Stimulated activated CD8-positive, alpha-beta memory T cell treated with anti-CD3 and anti-CD28 coated beads, Interleukin-12 subunit alpha, Interleukin-12 subunit beta, amount 100 ng/mL, for 1 hour (primary cell): ENCODE data around the gene ARAP1.
A peak's percentile ranks its signal among the peaks of the same experiment; 100 is the strongest.

Source experiments
- DNase-seq: peaks from one replicate; pipeline ENCODE4 v3.0.0-alpha.2; 2020; ENCODE audit warnings: low read depth

The ARAP1 gene

DNA sequence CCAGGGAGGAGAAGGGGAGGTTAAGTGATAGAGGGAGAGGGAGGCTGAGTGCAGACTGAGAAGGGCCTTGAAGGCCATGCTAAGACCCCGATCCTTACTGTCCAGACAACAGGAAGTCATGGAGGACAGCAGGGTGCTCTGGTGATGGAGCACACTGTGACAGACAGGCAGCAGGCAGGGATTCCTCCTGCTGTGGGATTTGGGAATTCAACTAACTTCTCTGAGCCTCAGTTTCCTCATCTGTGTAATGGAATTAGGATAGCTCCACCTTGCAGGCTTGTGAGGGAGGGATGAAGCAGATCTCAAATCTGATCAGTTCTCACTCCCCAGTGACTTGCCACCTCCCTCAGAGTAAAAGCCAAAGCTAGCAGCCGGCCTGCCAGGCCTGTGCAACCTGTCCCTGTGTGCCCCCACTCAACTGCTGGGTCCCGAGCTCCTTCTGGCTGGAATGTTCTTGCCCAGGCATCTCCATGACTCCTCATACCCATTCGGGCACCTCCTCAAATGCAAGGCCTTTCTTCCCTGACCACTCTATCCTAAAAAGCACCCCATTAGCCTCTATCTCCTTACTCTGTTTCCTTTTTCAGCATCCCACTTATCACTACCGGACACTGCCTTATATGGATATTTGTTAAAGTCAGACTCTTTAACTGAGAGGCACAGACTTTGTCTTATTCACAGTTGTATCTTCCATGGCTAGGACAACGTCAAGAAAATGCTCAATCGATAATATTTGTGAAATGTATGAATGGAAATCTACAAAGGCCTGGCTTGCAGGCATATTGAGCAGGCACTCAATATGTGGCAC is 9.5 kb downstream of the ARAP1 start:
- no peak for DNase-seq

DNA sequence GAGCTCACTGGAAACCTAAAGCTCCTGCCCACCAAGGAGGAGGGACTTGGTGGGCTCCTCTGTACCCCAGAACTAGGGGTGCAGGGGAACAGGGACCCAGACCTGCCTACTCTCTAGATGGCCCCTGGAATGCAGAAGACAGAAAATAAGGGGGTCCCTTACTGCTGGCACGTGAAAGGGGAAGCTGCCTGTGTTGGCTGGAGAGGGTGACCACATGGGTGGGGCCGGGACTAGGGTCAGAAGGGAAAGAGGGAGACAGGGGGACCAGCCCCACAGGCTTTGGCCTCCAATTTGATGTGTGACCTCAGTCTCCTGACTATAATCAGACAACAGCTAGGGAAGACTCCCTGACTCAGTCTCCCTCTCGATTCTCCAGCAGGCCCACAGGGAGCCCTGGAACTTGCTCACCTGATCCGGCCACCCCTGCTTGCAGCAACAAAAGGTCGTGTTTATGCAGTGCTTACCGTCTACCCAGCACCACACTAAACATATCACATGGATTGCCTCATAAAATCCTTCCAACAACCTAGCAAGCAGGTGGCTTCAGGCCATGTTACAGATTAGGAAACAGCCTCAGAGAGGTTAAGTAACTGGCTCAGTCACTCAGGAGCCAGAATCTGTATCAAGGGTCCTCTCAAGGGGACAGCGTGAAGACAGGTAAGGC is 10.2 kb downstream of the ARAP1 start:
- no peak for DNase-seq

DNA sequence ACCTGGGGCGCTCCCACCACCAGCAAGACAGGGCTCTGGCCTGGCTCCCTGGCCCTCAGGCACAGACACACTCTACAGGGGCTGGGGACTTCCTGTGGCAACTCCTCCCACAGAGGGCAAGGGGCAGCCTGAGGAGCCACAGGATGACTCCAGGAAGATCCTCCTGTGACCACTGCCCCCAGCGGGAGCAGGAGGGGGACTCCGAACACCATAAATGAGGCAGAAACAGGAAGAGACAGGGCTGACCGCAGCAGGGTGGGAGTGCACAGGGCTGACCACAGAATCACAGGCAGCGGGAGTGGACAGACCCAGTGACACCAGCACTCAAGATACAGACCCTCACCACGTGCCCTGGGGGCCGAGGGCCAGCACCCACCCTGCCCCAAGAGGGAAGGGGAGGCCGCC is 10.8 kb downstream of the ARAP1 start:
- DNase-seq, result no peak

DNA sequence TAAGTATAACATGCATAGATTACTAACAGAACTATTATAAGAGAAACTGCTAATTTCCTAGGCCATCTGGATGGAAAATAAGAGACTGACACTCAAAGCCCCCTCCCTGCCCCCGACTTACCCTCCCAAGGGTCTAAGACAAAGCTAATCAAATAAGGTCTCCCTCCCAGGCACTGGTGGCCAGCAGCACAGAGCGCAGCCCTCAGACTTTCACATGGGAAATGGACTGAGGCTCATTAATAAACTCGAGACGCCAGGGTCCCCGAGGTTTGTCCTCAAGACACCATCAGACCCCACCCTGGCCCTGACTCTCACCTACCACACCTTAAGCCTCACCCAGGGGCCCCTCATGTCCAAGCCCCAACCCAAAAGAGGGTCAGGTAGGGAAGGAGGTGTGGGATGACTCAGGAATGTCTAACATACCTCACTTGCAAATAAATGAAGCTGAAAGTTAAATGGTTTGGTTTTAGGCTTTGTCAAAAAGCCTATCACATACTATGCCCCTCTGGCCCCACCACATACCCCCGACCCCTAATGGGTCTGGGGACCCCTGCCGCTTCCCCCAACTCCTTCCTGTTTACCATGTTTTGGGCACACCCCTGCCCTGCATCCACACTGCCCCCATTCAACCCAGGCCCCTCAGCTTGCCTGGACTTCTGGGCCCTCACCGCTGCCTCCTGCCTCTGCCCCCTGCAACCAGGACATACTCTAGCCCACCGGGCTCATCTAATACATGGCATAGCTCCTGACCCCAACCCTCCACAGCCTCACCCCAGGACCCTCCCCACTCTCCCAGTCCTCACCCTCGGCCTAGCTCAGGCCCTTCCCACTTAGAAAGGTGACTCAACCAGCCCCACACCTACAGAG is 11.4 kb downstream of the ARAP1 start:
- no peak for DNase-seq

DNA sequence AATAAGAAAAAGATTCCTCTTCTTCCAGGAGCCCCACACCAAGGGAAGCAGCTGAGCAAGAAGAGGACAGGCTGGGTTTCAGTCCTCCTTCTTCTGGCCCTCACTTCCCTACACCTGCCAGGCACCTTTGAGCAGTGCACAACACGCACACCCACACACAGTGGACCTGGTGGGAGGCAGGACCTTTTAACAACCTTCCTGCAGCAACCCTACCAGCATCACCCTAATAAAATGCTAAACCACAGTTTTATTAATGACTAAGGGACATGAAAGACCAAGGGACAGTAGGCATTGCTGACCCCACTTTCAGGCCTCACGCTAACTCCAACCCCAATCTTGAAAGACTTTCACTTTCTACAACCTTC is 12.2 kb downstream of the ARAP1 start:
- no peak for DNase-seq

DNA sequence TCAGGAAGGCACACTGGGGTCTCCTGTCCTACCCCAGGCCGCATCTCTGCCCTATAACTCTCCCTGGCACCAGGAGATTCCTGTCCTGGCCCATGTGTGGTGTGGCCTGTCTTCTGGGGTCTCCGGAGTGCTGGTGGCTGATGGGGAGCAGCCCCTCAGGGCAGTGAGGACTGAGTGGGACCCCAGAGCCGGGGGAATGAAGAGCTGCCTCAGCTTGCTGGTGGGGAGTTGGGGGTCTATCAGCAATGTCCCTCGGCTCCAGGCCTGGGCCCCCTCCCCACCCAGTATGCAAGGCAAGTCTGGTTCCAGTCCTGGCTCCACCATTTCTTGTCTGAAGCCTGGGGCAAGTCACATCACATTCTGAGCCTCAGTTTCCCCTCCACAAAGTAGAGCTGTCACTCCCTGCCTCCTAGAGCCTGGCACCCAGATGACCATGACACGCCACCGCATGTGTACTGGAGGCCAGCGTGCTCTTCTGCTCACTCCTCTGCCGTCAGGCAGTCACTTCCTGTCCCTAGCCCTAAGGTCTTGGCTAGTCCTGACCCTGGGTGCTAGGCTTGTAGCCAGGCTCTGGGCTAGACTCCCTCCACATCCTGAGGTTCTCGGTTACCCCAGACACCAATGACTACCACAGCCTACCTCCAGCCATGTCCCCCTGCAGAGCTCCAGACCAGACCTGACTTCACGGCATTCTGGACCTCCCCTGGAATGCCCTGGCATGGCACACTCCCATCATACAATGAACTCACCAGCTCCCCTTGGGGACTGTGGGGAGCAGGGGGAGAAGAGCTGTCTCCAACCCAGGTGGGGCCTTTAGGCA is 12.8 kb downstream of the ARAP1 start:
- DNase-seq, result no peak

DNA sequence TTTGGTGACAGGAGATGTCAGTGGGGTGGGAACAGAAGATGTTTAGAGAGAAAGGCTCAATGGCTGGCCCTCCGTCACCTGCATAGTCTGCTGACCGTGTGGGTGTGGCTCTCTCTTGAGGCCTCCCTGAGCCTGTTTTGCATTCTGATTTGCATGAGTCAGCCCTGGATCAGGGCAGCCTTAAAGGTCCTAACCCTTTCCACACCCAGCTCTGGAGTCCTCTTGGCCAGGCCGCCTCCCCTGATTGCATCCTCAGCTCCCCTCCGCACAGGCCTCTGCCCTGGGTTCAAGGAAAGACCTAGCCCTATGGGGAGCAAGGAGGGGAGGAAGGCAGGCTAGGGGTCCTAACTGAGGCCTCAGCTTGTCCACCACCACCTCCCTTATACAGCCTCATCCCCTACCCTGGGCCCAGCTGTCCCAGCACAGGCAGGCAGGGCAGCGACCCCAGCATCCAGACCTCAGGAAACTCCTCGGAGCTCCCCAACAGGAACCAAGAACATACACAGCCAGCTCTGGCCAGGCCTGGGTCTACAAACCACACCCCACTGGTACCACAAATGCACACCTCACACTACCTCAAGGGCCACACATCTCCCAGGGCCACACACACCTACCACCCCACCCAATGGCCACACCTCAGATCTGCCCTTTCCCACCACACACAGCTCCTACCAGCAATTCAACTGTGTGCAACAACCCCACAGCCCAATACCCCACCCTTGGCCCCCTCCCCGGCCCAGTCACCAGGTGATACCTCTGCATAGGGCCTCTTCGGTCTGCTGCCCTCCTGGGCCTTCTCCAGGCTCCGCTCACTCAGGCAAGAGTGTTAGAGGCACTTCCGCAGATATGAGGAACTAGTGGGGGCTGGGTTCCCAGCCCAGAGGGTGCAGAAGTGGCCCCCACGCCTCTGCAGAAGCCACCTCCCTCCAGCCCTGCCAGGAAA is 13.7 kb downstream of the ARAP1 start:
- DNase-seq, result no peak

DNA sequence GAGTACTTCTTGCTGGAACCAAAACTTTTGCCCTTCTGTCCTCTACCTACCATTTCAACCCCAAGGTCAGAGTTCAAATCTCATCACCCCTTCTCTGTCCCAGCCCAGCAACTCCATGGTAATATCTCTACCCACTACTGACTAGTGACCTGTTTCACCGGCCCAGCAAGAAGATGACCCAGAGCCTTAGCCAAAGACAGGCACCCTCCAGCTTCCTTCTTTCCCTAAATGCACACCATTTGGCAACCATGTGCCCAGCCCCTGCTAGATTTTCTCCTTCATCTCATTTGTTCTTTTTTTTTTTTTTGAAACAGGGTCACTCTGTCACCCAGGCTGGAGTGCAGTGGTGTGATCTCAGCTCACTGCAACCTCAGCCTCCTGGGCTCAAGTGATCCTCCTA is 14.9 kb downstream of the ARAP1 start:
- no peak for DNase-seq

DNA sequence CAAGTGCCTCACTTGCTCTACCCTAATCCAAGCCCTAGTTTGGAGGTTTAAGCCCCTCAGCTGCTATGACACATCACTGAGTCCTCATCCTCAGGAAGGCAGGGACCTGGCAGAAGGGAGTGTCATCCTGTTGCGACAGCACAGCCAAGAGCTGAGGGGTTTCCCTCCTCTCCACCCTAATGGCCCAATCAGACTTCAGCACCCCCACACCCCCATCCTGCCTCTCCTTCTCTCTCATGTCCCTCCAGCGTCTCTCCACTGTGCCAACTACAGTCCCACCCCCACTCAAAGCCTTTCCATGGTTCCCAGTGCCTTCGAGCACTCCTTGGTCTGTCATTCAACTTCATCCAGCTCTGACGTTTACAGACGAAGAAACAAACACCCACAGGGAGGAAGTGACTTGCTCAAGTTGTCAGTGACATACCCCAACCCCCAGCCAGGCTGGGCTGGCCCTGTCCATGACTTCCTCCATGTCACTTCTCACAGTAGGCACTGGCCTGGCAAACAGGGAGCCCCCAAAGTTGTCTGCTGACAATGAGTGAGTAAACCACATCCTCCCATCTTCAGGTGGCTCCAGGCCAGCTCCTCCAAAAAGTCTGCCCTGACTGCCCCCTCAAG is 15.6 kb downstream of the ARAP1 start:
- peak; percentile 49 for DNase-seq

DNA sequence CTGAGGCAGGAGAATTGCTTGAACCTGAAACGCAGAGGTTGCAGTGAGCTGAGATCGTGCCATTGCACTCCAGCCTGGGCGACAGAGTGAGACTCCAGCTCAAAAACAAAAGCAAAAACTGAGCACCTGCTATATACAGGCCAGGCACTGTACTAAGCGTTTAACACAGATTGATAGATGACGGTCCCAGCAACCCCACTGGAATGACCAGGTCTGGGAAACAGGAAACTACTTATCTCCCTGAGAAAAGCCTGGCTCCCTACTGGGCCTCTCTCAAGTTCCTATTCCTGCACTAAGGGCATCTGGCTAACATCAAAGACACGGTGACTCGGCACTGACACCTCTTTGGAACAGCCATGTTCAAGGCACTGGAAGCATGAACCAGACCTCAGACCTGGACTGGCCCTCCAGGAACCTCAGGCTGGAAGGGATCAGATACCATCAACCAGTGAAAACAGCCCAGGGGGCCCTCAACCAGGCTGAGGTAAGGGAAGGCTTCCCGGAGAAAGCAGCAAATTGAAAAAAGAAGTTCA is 16.6 kb downstream of the ARAP1 start:
- DNase-seq, result no peak

DNA sequence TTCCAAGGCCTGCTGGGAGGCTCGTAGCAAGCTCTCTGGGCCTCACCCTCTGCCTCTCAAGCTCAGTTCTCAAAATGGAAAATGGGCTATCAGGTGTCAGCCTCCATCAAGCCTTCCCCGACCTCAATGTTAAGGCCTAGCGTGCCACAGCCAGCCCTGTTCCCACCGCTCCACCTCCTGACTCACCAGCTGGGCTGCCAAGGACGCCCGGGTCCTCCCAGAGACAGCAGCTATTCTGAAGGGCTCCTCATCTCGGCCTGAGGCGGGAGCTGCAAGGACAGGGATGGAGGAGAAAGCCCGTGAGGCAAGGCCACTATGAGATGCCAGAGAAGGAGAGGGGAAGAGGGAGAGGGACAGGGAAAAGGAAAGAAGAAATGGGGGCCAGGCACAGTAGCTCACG is 19.9 kb downstream of the ARAP1 start:
- DNase-seq, result no peak

DNA sequence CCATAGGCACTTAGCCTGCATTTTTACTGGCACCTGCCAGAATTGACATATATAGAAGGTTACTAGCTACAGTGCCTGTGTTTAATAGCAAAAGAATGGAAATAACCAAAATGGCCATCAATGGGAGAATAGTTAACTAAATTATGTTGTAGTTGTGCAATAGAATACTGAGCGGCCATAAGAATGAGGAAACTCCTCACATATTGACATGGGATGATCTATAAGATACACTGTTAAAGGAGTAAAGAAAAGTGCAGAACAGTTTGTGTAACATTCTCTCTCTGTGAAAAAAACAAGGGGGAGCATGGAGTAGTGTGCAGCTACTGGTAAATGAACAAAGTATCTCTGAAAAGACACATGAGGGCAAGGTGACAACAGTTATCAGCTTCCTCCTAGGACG is 21.5 kb downstream of the ARAP1 start:
- DNase-seq, result no peak

DNA sequence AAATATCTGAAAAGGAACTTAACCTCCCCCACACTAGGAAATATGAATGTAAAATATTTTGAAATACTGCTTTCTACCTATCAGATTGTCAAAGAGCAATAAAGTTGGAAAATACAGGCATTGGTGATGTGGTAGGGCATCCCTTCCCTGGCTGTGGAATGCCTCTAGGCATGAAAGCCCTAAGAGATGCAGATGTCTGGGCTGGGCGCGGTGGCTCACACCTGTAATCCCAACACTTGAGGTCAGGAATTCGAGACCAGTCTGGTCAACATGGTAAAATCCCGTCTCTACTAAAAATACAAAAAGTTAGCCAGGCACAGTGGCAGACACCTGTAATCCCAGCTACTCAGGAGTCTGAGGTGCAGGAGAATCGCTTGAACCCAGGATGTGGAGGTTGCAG is 22.0 kb downstream of the ARAP1 start:
- DNase-seq, result no peak

DNA sequence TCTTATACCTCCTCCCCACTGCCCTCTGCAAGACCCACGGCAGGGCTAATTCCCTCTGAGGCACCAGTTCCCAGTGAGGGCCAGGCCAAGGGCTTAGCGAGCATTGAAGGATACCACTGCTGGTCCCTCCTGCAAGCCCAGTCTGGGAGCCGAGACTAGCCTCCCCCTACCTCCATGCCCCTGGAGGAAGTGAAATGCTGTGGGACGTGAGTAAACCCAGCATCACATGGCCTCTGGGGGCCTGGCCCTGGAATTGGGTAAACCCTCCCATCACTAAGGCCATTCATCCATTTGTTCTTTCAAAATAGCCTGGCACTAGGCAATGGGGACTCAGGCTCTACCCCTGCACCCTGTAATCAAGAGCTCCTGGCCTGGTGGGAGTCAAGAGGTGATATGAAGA is 24.7 kb downstream of the ARAP1 start:
- no peak for DNase-seq

DNA sequence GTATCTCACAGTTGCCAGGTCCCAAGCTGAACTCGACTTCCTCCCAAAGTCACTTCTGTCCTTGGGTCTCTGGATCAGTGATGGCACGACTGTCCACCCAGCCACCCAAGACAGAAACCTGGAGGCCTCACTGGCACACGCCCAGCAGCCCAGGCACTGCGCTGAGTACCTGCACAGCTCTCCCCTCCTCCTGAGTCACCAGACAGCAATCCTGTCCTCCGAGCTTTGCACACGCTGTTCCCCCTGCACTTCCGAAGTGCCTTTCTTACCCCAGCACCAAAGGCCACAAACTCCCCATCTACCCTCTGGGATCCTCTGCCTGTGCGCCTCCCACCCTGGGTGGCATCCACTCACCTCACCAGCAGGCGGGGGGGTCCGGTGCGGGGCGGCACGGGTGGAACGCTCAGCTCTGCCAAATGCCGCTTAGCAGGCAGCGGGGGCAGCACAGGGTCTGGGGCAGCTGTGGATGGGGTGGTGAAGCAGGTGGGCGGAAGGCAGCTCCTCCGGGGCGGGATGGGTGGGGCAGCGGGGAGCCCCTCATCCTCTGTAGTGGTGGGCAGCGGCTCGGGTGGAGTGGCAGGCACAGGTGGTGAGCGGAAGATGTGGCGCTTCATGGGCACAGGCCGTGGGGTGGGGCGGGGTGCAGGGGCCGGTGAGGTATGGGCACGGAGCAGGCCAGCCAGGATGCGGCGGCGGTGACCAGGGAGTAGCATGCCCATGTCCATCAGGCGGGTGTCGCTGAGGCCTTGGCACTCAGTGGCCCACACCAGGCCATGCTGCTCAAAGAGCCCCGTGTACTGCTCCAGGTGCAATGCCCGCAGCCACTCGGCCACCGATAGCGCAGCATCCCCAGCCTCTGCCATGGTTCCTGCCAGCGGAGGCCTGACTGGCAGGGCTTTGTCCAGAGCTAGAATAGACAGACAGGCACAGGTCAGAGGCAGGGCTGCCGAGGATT is 25.7 kb downstream of the ARAP1 start:
- DNase-seq, result no peak

DNA sequence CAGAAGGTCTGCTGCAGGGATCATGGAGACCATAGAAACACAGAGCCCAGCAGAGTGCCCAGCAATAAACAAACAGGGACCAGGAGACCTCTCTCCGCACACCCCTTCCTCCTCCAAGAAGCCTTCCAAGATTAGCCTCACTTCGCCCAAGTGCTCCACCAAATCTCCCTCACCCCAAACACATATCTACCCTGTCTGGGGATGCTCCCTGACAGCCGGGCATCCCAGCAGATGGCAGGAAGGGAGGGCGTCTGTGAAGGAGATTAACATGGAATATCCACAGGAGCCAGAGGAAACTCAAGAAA is 26.5 kb downstream of the ARAP1 start:
- no peak for DNase-seq

DNA sequence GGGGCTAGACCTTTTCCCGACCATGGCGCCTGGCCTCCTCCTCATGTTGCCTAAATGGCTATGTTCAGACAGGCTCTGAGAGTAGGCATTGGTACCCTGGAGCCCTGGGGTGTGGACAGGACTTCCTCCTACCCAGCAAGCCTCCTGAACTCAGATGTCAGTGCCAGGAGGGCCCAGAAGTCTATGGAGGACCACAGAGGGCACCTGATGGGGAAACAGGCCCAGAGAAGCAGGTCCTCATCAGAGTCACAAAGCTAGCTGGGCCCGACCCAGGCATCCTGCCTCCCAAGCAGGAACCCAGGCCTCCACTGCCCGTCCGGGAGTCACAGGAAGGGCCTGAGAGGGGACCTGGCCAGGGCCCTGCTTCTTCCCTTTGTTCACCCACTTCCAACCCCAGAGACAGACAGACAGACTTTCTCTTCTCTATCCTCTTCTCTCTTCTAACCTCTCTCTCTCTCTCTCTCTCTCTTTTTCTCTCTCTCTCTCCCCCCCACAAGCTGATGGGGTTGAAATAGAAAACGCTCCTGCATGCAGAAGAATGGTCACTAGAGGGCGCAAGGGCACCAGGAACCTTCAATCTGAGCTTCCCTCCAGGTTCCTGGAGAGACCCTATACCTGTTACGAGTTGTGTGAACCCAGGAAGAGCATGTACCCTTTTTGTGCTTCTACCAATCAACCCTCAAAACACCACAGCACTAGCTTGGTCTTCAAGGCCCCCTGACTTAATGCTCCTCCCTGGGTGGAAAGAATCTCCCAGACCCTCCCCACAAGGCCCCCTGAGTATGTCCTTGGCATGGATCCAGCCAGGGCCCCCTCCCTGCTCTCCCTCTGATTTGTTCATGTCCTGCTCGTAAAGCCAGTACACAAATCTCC is 27.1 kb downstream of the ARAP1 start:
- DNase-seq, result peak; percentile 74

DNA sequence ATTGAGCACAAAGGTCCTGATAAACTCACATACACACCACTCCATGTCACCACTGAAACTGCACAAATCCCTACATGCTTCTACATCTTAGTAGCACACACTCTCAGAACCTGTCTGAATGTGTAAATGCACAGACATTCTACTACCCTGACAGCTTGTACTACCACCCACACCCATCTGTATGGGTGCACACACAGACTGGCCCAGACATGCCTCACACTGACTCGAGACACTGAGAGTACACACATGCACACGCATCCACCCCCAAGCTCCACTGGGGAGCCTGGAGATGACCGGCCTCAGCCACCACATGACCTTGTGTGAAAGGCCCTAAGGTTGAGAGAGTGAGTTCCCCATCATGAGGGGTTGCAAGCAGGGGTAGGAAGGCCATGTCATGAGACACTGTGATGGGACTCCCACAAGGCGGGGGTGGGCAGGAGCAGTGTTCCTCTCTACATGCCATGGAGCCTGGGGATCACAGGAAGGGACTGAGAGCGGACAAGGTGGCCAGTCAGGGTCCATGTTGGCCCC is 28.1 kb downstream of the ARAP1 start:
- DNase-seq, result no peak
